Activated gamma-delta T cell treated with Interleukin-2 at 50 U/mL for 16 hours (primary cell): ENCODE data around the gene NLRP5.
A peak's percentile ranks its signal among the peaks of the same experiment; 100 is the strongest.
"Not testable (repeated sequence)": the region's sequence is repeated elsewhere in the genome, so short reads cannot be mapped to it uniquely, and the experiment has no call there.

Experiments used
- DNase-seq: peaks from one replicate; pipeline ENCODE4 v3.0.0-alpha.2; 2020

NLRP5 gene

DNA sequence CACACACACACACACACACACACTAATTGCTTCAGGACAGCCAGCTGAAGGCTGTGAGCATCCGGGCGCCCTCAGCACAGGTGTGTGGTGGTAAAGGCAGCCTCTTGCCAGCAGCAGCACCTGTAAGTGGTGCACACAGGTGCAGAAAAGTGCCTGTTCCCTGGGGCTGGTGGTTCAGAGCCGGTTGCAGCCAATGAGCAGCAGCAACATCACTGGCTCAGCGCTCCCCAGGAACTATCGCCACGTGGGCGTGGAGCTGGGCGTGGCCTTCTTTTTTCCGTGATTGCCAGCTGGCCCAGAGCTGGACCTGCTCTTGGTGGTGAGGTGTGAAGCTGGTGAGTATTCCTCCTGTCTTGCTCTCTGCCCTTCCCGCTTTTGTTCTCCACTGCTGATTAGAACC is at the start of gene NLRP5:
TSS of gene NLRP5 (plus strand) at position 289 of the 400 bp plus-strand sequence.
- no peak for DNase-seq

DNA sequence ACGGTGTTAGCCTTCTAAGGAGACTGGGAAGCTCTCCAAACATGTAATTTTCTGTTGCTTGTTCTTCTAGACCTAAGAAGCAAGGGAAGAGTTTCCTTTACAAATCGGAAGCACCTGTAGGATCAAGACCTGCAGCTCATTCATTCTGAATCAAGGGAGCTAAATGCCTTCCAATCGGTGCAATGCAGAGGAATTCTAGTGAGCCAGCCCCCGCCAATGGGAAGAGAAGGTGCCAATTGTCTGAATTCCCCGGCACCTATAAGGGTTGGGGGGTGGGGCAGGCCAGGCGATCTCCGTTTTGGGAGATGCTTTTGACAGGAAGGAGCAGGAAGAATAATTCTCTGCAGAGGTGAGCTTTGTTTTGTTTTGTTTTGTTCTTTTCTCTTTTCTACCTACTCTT is 47.4 kb upstream of the NLRP5 start:
- no peak for DNase-seq

DNA sequence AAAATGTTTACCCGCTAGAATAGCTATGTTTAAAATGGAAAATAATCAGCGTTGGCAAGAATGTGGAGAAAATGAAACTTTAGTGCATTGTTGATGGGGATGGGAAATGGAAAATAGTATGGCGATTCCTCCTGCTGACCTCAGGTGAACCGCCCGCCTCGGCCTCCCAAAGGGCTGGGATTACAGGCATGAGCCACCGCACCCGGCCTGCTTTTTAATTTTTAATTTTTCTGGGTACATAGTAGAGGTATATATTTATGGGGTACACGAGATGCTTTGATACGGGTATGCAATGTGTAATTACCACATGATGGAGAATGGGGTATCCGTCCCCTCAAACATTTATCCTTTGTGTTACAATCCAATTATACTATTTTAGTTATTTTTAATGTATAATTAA is 46.3 kb upstream of the NLRP5 start:
- DNase-seq: no peak

DNA sequence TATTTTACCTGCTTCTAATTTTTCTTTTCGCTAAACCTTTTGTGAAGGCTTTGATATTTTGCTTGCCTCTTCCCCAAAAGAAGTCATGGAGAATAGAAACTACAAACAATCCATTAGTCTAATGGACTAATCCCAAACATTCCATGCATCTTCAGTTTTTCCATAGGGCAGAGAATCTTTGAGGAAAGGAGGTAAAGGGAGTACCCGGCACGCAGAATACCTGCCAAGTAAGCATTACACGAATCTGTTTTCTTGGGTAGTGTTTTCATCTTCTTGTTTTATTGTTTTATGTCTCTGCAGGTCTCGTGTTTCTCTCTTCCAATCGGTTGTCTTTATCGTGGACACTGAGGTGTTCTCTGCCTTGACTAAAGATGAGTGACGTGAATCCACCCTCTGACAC is 39.0 kb upstream of the NLRP5 start, which contains the start of gene NLRP8:
TSS of gene NLRP8 (plus strand) at position 301 of the 400 bp plus-strand sequence.
- DNase-seq: no peak

DNA sequence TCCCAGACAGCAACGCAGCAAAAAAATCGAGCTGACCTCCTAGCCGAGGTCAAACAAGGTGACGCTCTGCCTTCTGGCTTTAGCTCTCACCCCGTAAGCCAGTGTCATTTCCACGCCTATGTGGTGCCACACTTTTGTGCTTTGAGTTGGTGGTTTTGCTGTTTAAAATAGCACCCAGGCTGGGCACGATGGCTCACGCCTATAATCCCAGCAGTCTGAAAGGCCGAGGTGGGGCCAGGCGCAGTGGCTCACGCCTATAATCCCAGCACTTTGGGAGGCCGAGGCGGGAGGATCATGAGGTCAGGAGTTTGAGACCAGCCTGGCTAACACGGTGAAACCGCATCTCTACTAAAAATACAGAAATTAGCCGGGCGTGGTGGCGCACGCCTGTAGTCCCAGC is 36.0 kb upstream of the NLRP5 start:
- not testable (repeated sequence) for DNase-seq

DNA sequence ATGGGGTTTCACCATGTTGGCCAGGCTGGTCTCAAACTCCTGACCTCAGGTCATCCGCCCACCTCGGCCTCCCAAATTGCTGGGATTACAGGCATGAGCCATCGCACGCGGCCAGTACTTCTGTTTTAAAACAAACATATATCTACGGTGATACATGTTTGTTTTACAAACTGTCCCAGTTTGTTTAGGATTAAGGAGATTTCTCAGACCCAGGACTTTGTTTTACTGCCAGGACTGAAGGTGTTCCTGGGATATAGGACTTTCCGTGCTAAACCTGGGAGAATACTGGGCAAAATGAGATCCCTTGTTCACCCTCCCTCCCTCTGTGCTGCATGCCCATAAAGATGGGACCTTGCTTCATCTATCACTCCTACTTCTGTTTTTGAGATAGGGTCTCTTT is 30.1 kb upstream of the NLRP5 start:
- DNase-seq: no peak

DNA sequence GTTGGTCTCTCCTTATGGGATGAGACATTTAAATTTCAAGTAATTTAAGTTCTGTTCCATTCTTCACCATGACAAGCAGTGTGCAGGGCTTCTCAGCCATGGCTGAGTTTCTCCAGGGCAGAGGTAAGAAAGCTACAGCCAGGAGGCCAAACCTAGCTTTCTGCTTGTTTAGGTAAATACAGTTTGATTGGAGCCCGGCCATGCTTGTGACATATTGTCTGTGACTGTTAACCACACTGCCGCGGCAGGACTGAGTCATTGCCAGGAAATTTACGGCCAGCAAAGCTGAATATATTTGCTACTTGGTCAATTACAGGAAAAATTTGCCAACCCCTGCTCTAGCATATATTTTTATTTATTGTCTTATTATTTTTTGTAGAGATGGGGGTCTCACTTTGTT is 28.2 kb upstream of the NLRP5 start:
- no peak for DNase-seq

DNA sequence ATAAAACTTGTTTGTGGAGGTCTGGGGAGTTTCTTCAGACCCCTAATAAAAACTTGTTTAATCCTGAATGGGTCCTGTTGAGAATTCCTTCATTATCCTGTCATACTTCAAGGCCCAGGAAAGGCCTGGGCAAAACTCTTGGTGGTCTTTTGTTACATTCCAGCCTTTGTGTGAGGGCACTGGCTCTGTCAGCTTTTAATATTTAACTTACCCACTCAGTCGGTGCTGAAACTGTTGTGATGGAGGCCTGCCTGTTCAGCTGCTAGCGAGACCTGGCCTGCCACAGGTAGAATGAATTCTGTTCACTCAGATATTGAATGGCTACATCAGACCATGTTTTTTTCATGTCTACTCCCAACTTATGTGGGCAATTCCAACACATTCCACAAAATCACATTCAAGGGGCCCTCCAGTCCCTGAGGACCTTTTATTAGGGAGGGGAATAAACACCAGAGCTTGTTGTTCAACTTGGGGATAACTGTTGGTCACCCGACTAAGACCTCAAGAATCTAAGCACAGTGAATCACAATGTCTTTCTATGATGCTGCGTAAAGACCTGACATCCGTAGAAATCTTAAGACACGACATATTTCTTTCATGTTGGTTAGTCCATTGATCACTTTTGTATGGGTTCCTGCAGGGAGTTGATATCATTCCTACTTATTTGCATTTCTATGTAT is 26.4 kb upstream of the NLRP5 start:
- DNase-seq: no peak

DNA sequence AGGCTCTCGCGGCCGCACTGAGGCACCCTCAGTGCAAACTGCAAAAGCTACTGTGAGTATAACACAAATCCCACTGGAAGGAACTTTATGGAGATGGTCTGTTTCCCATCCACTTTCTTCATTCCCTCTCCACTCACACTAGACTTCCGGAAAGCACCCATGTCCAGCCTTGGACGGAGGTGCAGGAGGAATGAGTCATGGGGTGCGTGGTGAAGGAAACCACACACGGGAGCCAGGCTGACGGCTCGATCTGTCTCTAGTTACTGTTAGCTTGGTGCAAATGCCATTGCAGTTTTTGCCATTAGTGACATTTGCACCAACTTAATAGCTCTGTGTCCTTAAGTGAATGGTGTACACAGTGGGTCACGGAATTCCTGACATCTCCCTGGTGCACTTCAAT is 24.4 kb upstream of the NLRP5 start:
- DNase-seq: no peak

DNA sequence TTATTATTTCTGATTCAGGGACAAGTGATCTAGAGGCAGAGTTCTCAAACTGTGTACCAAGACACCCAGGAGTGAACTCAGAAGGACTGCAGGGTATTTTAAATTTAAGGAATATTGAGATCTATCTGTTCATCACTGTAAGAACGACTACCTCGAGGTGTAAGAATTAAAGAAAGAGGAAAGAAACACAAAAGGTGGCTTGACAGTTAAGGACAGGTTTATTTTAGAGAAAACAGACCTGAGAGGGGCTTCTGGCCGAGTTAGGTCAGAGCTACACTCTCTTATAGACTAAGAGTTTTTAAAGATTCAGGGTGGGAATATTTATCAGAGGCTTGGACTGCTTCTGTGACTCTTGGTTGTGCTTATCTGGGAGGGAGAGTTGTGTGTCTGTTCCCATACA is 12.6 kb upstream of the NLRP5 start:
- no peak for DNase-seq

DNA sequence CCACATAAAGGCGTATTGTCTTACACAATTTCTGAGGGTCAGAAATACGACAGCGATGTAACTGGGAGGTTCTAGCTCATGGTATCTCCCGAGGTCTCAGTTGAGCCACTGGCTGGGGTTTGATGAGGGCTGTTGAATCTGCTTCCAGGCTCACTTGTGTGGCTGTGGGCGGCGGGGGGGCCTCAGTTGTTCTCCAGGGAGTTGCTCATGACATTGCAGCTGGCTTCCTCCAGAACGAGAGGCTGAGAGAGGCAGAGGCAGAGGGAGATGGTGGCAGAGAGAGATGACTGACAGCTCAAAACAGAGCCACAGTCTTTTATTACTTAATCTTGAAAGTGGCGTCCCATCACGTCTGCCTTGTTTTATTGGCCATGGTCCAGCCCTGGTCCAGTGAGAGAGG is 6.2 kb upstream of the NLRP5 start:
- DNase-seq: no peak

DNA sequence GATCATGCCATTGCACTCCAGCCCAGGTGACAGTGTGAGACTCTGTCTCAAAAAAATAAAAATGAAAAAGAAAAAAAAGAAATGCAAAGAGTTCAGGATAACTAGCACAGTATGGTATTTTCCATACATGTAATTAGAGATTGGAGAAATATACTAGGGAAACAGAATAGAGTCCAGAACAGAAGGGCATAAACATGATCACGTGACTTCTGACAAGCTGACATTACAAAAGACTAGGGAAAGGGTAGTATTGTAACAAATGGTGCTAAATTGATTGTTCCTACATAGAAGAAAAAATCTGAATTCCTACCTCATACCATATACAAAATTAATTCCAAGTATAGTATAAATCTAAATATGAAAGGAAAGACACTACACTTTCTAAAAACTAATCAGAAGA is 1.3 kb upstream of the NLRP5 start:
- no peak for DNase-seq

DNA sequence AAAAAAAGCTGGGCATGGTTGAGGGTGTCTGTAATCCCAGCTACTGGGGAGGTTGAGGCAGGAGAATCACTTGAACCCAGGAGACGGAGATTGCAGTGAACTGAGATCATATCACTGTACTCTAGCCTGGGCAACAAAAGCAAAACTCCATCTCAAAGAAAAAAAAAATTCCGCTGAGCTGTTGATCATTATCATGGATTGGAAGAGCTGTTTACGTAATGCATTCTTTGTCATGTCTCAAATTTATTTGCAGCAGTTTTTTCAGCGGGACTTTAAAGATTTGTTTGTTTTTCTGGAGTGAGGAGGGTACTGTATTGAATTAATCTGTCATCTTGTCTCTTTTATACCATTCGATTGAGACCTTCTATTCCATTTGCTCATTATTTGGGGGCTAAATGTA is 4.3 kb downstream of the NLRP5 start:
- no peak for DNase-seq

DNA sequence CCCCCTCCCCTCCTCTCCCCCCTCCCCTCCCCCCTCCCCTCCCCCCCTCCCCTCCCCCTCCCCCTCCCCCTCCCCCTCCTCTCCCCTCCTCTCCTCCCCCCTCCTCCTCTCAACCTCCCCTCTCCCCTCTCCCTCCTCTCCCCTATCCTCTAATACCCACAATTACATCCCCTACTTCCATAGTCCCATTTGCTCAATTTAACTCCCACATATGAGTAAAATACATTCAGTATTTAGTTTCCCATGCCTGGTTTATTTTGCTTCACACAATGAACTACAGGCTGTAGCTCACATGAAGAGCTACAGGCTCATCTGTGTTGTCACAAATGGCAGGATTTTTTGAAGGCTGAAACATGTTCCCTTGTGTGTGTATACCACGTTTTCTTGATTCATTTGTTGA is 6.9 kb downstream of the NLRP5 start:
- DNase-seq: no peak

DNA sequence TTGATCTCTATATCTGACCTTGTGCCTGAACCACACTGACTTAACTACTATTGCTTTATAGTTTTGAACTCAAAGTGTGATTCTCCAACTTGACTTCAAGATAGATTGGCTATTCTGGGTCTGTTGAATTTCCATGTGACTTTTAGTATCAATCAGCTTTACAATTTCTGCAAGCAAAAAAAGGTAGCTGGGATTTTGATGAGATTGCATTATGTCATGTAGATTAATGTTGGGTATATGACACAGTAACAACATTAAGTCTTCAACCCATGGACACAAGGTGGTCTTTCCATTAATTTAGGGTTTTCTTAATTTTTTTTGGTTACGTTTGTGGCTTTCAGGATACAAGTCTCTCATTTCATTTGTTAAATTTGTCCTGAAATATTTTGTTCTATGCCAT is 28.2 kb downstream of the NLRP5 start:
- DNase-seq: no peak

DNA sequence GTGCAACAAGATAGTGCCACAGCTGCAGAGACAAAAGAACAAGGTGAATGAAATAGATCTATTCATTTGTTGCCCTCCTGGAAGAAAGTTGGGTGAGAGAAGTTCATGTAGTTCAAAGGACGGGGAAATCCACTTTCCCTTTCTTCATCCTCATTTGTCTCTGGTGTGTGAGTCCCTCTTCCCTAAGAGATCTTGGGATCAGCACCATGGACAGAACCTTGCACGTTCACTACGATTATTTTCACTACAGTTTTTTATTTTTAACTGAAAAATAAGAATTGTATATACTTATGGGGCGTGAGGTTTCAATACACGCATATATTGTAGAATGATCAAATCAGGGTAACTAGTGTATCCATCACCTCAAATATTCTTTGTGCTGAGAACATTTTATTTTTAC is 29.2 kb downstream of the NLRP5 start:
- no peak for DNase-seq

DNA sequence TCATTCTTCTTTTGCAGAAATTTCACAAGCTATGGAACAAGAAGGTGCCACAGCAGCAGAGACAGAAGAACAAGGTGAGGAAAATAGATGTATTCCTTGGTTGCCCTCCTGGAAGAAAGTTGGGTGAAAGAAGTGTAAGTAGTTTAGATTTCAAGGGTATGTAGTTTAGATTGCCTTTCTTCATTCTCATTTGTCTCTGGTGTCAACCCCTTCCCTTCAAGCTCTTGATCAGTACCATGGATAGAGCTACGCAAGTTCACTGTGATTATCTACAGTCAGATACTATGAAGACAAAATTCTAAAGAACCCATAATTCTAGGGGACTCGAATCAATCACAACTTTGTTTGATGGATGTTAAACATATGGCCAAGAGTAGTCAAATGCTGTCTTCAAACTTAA is 32.8 kb downstream of the NLRP5 start:
- not testable (repeated sequence) for DNase-seq

DNA sequence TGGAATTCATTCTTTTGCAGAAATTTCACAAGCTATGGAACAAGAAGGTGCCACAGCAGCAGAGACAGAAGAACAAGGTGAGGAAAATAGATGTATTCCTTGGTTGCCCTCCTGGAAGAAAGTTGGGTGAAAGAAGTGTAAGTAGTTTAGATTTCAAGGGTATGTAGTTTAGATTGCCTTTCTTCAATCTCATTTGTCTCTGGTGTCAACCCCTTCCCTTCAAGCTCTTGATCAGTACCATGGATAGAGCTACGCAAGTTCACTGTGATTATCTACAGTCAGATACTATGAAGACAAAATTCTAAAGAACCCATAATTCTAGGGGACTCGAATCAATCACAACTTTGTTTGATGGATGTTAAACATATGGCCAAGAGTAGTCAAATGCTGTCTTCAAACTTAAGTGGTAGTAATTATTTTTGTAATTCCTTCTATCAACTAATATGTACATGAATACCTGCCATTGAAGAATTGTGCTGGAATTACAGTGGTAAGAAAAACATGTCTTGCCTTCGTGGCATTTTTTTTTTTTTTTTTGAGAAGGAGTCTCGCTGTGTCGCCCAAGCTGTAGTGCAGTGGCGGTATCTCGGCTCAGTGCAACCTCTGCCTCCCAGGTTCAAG is 33.9 kb downstream of the NLRP5 start:
- not testable (repeated sequence) for DNase-seq

DNA sequence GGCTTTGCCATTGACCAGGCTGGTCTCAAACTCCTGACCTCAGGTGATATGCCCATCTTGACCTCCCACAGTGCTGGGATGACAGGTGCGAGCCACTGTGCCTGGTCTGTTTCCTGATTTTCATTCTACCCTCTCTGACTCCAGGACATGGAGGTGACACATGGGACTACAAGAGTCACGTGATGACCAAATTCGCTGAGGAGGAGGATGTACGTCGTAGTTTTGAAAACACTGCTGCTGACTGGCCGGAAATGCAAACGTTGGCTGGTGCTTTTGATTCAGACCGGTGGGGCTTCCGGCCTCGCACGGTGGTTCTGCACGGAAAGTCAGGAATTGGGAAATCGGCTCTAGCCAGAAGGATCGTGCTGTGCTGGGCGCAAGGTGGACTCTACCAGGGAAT is 40.2 kb downstream of the NLRP5 start:
- DNase-seq: no peak

DNA sequence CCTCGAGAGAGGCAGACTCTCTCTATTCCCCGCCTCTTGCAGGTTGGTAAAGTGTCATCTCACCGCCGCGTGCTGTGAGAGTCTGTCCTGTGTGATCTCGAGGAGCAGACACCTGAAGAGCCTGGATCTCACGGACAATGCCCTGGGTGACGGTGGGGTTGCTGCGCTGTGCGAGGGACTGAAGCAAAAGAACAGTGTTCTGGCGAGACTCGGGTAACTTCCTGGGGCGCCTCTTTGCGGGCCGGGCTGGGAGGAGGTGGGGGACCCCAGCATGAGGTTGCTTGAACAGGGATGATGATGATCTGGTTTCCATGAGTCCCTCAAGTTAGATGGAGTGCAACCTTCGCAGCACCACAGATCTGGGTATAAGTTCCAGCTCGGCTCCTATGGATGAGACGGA is 67.0 kb downstream of the NLRP5 start:
- no peak for DNase-seq

DNA sequence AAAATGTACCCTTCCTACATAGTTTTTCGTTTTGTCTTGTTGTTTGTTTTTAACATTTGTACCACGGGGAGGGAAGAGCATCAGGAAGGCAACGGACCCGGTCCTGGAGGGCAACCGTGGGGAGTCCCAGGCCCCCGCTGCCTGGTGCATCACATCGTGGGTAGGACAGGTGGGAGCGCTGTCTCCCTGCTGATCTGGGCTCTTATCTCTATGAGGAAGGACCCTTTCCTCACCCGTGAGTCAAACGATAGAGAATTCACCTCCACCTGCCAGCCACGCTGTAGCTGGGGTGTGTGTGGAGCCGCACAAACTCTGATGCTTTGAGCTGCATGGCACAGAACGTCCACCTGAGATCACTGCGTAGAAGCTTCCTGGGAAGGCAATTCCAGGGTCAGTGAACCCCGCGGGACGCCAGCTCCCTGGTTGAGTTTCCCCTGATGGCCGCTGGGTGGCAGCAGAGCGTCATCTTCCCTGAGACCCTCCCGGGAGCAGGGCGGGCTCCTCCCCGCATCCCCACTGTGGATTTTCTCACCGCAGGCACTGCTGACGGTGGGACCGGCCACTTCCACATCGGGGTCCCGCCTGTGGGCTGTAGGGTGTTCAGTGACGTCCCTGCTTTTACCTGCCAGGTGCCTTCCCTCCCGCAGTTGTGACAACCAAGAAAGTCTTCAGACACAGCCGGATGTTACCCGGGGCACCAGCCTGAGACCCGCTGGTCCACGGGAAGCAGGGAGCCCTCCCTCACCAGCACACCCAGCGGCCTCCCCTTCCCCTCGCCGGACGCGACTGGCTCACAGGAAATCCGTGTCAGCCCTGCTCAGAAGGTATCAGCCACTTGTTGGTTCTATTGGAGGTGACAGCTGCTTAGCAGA is 79.8 kb downstream of the NLRP5 start:
- DNase-seq: peak; percentile 60

DNA sequence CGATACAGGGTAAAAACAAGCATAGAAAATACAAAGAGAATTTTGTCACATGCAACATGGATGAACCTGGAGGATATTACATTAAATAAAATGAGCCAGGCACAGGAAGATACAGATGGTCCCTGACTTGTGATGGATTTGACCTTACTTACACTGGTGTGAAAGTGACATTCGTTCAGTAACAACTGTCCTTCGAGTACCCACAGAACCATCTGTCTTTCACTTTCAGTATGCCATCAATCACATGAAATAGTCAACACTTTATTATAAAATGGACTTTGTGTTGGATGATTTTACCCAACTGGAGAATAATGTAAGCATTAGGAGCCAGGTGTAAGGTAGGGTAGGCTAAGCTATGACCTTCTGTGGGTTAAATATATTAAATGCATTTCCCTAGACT is 83.1 kb downstream of the NLRP5 start:
- no peak for DNase-seq

DNA sequence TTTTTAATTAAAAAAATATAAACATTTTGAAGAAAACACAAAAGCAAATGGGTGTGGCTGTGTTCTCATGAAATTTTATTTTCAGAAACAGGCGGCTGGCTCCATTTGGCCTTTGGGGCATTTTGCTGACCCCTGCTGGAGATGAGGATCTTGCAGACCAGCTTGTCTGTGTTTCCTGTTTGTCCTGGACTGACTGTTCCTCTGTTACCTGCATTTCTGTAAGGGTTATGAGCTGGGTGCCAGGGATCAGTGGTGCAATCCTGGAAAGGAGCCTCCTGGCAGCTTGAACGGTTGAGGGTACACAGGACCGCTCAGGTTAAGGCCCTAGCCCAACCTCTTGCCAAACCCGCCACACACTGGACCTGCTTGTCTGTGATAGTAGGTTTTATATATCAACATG is 84.6 kb downstream of the NLRP5 start:
- DNase-seq: no peak

DNA sequence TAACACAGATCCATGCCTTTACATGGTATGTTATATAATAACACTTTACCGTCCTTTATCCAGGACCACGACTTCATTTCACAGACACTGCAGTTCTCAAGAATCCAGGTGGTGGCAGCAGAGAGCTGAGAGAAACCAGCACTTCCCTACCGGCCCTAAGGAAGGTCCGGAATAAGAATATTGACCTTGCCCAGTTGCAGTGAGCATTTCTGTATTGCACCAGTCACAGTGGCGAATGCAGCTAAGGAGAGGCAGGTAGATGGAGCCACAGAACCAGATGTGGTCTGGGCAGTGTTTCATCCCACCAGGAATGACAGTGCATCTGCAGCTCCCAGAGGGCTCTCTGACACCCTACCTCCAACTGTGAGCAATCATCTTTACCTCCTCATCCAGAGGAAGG is 89.9 kb downstream of the NLRP5 start:
- peak; percentile 38 for DNase-seq
